ENCODE data around the gene PARD6B.
"Not testable (repeated sequence)": the region's sequence is repeated elsewhere in the genome, so short reads cannot be mapped to it uniquely, and the experiment has no call there.

The PARD6B gene

GRCh38 chr20:50758469-50758868, 27.1 kb downstream of the PARD6B start:
- Histone ChIP-seq H3K27me3 (replicated peaks; ENCODE audit: control insufficient read depth, insufficient read depth, low read length) (no peaks in the 10 kb centered on the region), H3K4me3 (ENCODE audit: low read length) (no peak overlapping the region), H3K9ac (ENCODE audit: low read length) (no peak overlapping the region), H3K4me1 (ENCODE audit: control insufficient read depth, insufficient read depth, low read length) (peaks cover 20% of the 10 kb centered on the region), H3K9me3 (ENCODE audit: control insufficient read depth, low read length) (no peaks in the 10 kb centered on the region), H3K36me3 (ENCODE audit: control insufficient read depth, insufficient read depth, low read length, severe bottlenecking) (no peaks in the 10 kb centered on the region)
- no peak for DNase-seq (ENCODE audit: low read depth)

DNA sequence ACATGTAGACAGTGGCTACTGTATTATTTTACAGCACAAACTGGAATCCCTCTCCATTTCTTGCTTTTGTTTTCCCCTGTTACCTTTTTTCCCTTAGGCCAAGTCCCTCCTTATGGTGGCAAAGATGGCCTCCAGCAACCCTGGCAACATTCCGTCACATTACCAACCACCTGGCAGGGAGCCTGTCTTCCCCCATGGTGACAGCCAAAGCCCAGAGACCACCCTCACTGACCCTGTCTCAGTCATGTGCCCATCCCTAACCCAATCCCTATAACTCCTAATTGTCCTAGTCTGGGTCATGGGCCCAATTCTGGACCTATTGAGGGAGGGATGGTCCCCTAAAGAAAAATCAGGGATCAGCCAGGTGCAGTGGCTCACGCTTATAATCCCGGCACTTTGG, 27.6 kb downstream of the PARD6B start:
- Histone ChIP-seq H3K27me3 (replicated peaks; ENCODE audit: control insufficient read depth, insufficient read depth, low read length) (no peaks in the 10 kb centered on the region), H3K4me3 (ENCODE audit: low read length) (no peak overlapping the region), H3K9me3 (ENCODE audit: control insufficient read depth, low read length) (no peaks in the 10 kb centered on the region), H3K36me3 (ENCODE audit: control insufficient read depth, insufficient read depth, low read length, severe bottlenecking) (no peaks in the 10 kb centered on the region), H3K9ac (ENCODE audit: low read length) (no peak overlapping the region), H3K4me1 (ENCODE audit: control insufficient read depth, insufficient read depth, low read length) (peaks cover 20% of the 10 kb centered on the region)
- DNase-seq (ENCODE audit: low read depth), result no peak

DNA sequence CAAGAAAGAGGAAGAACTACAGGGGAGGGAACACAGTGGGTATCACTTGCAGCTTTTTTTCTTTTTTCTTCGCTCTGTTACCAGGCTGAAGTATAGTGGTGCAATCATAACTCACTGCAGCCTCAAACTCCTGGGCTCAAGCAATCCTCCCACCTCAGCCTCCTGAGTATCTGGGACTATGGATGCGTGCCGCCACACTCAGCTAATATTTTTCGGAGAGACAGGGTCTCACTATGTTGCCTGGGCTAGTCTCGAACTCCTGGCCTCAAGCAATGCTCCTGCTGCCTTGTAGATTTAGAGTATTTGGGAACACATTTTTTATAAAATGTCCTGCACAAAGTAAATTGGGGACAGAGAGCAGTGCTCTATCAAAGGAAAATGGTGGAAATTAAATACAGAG, 28.3 kb downstream of the PARD6B start:
- H3K9ac ChIP-seq (ENCODE audit: low read length), result no peak overlapping the region
- no peaks in the 10 kb centered on the region for H3K36me3 ChIP-seq (ENCODE audit: control insufficient read depth, insufficient read depth, low read length, severe bottlenecking)
- DNase-seq (ENCODE audit: low read depth), result no peak
- H3K9me3 ChIP-seq (ENCODE audit: control insufficient read depth, low read length), result no peaks in the 10 kb centered on the region
- H3K4me3 ChIP-seq (ENCODE audit: low read length), result no peak overlapping the region
- H3K4me1 ChIP-seq (ENCODE audit: control insufficient read depth, insufficient read depth, low read length), result peaks cover 20% of the 10 kb centered on the region
- no peaks in the 10 kb centered on the region for H3K27me3 ChIP-seq (replicated peaks; ENCODE audit: control insufficient read depth, insufficient read depth, low read length)

GRCh38 chr20:50762045-50762422, 30.7 kb downstream of the PARD6B start:
- Histone ChIP-seq H3K9me3 (ENCODE audit: control insufficient read depth, low read length) (no peaks in the 10 kb centered on the region), H3K9ac (ENCODE audit: low read length) (peak overlapping the region; percentile 17), H3K36me3 (ENCODE audit: control insufficient read depth, insufficient read depth, low read length, severe bottlenecking) (no peaks in the 10 kb centered on the region), H3K27me3 (replicated peaks; ENCODE audit: control insufficient read depth, insufficient read depth, low read length) (no peaks in the 10 kb centered on the region), H3K4me3 (ENCODE audit: low read length) (peak overlapping the region; percentile 42), H3K4me1 (ENCODE audit: control insufficient read depth, insufficient read depth, low read length) (peaks cover 20% of the 10 kb centered on the region)
- no peak for DNase-seq (ENCODE audit: low read depth)

DNA sequence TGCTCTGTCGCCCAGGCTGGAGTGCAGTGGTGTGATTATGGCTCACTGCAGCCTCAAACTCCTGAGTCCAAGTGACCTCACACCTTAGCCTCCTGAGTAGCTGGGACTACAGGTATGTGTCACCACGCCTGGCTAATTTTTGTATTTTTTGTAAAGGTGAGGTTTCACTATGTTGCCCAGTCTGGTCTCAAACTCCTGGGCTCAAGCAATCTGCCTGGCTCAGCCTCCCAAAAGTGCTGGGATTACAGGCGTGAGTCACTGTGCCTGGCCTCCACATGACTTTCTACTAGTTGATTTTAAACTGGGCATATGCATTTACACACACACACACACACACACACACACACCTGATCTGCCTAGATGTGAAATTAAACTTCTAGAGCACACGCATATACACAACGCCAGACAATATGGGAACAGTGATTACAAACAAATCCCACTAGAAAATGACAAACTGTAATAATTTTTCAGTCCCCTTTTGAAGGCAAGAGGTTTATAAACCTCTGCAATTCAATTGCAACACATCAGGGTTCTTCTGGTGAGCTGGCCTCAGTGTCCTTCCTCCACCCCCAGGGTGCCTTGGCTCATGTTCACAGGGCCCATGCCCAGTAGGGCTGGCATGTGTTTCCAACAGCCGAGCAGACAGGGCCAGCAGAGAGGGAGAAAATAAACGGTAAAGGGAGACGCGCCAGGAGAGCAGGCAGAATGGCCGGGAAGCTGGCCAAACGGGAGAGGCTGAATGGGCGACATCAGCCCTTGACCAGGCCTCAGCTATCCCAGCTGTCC, 31.2 kb downstream of the PARD6B start:
- Histone ChIP-seq H3K9ac (ENCODE audit: low read length) (peak overlapping the region; percentile 17), H3K36me3 (ENCODE audit: control insufficient read depth, insufficient read depth, low read length, severe bottlenecking) (no peaks in the 10 kb centered on the region), H3K27me3 (replicated peaks; ENCODE audit: control insufficient read depth, insufficient read depth, low read length) (no peaks in the 10 kb centered on the region), H3K9me3 (ENCODE audit: control insufficient read depth, low read length) (no peaks in the 10 kb centered on the region), H3K4me1 (ENCODE audit: control insufficient read depth, insufficient read depth, low read length) (peaks cover 20% of the 10 kb centered on the region), H3K4me3 (ENCODE audit: low read length) (peak overlapping the region; percentile 42)
- DNase-seq (ENCODE audit: low read depth), result peak; percentile 75

DNA sequence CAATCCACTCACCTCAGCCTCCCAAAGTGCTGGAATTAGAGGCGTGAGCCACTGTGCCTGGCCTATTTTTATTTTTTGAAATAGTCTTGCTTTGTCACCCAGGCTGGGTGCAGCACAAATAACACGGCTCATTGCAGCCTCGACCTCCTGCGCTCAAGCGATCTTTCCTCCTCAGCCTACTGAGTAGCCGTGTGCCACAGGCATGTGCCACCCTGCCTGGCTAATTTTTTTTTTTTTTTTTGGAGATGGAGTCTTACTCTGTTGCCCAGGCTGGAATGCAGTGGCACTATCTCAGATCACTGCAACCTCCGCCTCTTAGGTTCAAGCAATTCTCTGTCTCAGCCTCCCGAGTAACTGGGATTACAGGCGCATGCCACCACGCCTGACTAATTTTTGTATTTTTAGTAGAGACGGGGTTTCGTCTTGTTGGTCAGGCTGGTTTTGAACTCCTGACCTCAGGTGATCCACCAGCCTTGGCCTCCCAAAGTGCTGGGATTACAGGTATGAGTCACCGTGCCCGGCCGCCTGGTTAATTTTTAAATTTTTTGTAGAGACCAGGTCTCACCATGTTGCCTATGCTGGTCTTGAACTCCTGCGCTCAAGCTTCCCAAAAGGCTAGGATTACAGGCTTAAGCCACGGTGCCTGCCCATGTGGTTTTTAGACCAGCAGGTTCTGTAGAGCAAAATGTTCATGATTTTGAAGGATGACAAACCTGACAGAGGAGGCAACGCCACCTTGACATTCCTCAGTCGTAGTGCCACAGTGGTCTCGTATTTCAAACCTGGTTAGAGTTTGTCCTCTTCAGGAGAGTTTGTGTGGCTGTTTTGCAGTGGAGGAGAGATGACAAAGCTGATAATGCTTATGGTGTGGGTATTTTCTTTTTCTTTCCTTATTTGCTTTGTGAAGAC, 32.4 kb downstream of the PARD6B start:
- H3K9me3 ChIP-seq (ENCODE audit: control insufficient read depth, low read length); H3K9ac ChIP-seq (ENCODE audit: low read length); H3K36me3 ChIP-seq (ENCODE audit: control insufficient read depth, insufficient read depth, low read length, severe bottlenecking); DNase-seq (ENCODE audit: low read depth); H3K4me3 ChIP-seq (ENCODE audit: low read length); H3K27me3 ChIP-seq (replicated peaks; ENCODE audit: control insufficient read depth, insufficient read depth, low read length): not testable (repeated sequence)
- peaks cover 20% of the 10 kb centered on the region for H3K4me1 ChIP-seq (ENCODE audit: control insufficient read depth, insufficient read depth, low read length)

DNA sequence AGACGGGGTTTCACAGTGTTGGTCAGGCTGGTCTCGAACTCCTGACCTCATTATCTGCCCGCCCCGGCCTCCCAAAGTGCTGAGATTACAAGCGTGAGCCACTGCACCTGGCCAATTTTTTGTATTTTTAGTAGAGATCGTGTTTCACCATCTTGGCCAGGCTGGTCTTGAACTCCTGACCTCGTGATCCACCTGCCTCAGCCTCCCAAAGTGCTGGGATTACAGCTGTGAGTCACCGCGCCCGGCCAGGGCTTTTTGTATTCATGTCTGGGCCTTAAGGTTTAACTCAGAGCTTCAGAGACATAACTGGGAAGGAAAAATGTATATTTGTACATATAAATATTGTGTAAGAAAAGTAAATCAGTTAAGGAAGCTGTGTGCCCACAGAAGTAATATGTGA, 33.9 kb downstream of the PARD6B start:
- DNase-seq (ENCODE audit: low read depth); H3K4me3 ChIP-seq (ENCODE audit: low read length); H3K9me3 ChIP-seq (ENCODE audit: control insufficient read depth, low read length); H3K36me3 ChIP-seq (ENCODE audit: control insufficient read depth, insufficient read depth, low read length, severe bottlenecking); H3K9ac ChIP-seq (ENCODE audit: low read length); H3K27me3 ChIP-seq (replicated peaks; ENCODE audit: control insufficient read depth, insufficient read depth, low read length): not testable (repeated sequence)
- peaks cover 20% of the 10 kb centered on the region for H3K4me1 ChIP-seq (ENCODE audit: control insufficient read depth, insufficient read depth, low read length)

DNA sequence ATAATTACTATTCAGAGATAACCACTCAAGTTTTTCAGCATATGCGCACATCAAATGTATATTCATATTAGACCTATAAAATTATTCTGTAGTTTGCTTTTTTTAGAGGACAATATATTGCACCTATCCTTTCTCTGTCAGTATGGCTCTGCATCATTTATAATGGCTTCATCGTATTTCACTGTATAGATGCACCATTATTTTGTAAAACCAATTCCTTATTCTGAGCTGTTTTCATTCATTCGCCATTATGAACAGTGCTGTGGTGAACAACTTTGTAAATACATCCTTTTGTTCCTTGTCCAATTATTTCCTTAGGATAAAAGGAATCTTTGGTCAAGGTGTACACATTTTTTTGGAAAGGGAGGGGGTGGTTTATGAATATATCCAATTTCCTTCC, 34.3 kb downstream of the PARD6B start:
- H3K27me3 ChIP-seq (replicated peaks; ENCODE audit: control insufficient read depth, insufficient read depth, low read length), result no peaks in the 10 kb centered on the region
- H3K9ac ChIP-seq (ENCODE audit: low read length), result no peak overlapping the region
- H3K4me1 ChIP-seq (ENCODE audit: control insufficient read depth, insufficient read depth, low read length), result peaks cover 20% of the 10 kb centered on the region
- no peak overlapping the region for H3K4me3 ChIP-seq (ENCODE audit: low read length)
- no peaks in the 10 kb centered on the region for H3K36me3 ChIP-seq (ENCODE audit: control insufficient read depth, insufficient read depth, low read length, severe bottlenecking)
- H3K9me3 ChIP-seq (ENCODE audit: control insufficient read depth, low read length), result no peaks in the 10 kb centered on the region
- DNase-seq (ENCODE audit: low read depth), result no peak

GRCh38 chr20:50766955-50767809, 35.8 kb downstream of the PARD6B start:
- H3K9ac ChIP-seq (ENCODE audit: low read length); H3K9me3 ChIP-seq (ENCODE audit: control insufficient read depth, low read length); H3K4me3 ChIP-seq (ENCODE audit: low read length); H3K4me1 ChIP-seq (ENCODE audit: control insufficient read depth, insufficient read depth, low read length); DNase-seq (ENCODE audit: low read depth); H3K27me3 ChIP-seq (replicated peaks; ENCODE audit: control insufficient read depth, insufficient read depth, low read length); H3K36me3 ChIP-seq (ENCODE audit: control insufficient read depth, insufficient read depth, low read length, severe bottlenecking): not testable (repeated sequence)

- not testable (repeated sequence) for H3K4me3 ChIP-seq (ENCODE audit: low read length); H3K27me3 ChIP-seq (replicated peaks; ENCODE audit: control insufficient read depth, insufficient read depth, low read length); H3K4me1 ChIP-seq (ENCODE audit: control insufficient read depth, insufficient read depth, low read length); H3K9me3 ChIP-seq (ENCODE audit: control insufficient read depth, low read length); H3K36me3 ChIP-seq (ENCODE audit: control insufficient read depth, insufficient read depth, low read length, severe bottlenecking); H3K9ac ChIP-seq (ENCODE audit: low read length); DNase-seq (ENCODE audit: low read depth)
Observed at GRCh38 chr20:50768991-50769390, 37.6 kb downstream of the PARD6B start.

DNA sequence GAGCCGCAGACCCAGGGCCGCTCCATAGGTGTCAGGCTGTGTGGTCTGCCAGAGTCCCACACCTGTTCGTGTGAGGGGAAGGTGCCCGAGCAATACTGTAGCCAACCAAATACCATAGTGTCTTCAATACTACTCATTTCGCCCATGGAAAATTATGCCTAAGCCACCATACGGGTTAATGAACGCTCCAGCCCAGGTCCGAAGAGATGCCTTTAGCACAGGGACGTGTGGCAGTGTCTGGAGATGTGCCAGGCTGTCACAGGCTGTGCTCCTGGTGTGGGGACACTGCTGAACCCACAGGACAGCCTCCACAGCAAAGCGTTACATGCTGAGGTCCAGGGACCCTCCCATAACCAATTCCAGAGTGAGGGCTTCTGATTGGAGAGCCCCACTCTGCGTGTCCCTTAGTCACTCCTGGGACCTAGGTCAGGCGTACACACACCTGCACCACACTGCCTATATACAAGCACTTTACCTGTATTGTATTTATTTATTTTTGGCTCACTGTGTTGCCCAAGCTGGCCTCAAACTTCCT, 38.2 kb downstream of the PARD6B start:
- not testable (repeated sequence) for H3K27me3 ChIP-seq (replicated peaks; ENCODE audit: control insufficient read depth, insufficient read depth, low read length); H3K4me3 ChIP-seq (ENCODE audit: low read length); H3K9ac ChIP-seq (ENCODE audit: low read length); H3K36me3 ChIP-seq (ENCODE audit: control insufficient read depth, insufficient read depth, low read length, severe bottlenecking); DNase-seq (ENCODE audit: low read depth); H3K9me3 ChIP-seq (ENCODE audit: control insufficient read depth, low read length); H3K4me1 ChIP-seq (ENCODE audit: control insufficient read depth, insufficient read depth, low read length)
